ENCODE results near the gene EVI5L.

Gene EVI5L

DNA sequence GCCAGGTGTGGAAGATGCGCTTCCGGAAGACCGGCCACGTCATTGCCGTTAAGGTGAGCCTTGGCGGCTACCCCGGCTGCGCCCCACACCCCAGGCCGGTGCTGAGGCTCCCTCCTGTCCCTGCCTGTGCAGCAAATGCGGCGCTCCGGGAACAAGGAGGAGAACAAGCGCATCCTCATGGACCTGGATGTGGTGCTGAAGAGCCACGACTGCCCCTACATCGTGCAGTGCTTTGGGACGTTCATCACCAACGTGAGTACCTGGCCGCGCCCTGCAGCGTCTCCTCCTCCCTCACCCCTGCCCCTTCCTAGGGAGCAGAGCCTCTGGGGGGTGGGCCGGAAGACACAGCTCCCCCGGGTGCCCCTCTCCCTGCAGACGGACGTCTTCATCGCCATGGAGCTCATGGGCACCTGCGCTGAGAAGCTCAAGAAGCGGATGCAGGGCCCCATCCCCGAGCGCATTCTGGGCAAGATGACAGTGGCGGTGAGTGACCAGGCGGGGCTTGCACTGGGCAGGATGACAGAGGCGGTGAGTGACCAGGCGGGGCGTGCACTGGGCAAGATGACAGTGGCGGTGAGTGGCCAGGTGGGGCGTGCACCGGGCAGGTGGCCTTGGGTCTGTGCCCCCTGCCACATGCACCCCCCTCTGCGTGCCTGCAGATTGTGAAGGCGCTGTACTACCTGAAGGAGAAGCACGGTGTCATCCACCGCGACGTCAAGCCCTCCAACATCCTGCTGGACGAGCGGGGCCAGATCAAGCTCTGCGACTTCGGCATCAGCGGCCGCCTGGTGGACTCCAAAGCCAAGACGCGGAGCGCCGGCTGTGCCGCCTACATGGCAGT is 80.5 kb downstream of the EVI5L start:
- TF ChIP-seq, protein P1, sequence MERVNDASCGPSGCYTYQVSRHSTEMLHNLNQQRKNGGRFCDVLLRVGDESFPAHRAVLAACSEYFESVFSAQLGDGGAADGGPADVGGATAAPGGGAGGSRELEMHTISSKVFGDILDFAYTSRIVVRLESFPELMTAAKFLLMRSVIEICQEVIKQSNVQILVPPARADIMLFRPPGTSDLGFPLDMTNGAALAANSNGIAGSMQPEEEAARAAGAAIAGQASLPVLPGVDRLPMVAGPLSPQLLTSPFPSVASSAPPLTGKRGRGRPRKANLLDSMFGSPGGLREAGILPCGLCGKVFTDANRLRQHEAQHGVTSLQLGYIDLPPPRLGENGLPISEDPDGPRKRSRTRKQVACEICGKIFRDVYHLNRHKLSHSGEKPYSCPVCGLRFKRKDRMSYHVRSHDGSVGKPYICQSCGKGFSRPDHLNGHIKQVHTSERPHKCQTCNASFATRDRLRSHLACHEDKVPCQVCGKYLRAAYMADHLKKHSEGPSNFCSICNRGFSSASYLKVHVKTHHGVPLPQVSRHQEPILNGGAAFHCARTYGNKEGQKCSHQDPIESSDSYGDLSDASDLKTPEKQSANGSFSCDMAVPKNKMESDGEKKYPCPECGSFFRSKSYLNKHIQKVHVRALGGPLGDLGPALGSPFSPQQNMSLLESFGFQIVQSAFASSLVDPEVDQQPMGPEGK (CRISPR knock-in tag; IDR thresholded peaks at IDR 0.05; ENCODE audit: borderline replicate concordance) = no peak
- TF ChIP-seq CREB5 (CRISPR knock-in tag; IDR thresholded peaks at IDR 0.05; ENCODE audit: low read depth) (no peak), ZNF565 (CRISPR knock-in tag; conservative IDR thresholded peaks at IDR 0.05; ENCODE audit: low read depth) (no peak), TCF4 (CRISPR knock-in tag; IDR thresholded peaks at IDR 0.05; ENCODE audit: borderline replicate concordance) (no peak), RARB (CRISPR knock-in tag; IDR thresholded peaks at IDR 0.05) (no peak), OSR1 (CRISPR knock-in tag; IDR thresholded peaks at IDR 0.05) (no peak), ISL1 (CRISPR knock-in tag; IDR thresholded peaks at IDR 0.05) (no peak), ZNF70 (CRISPR knock-in tag; IDR thresholded peaks at IDR 0.05) (no peak), CSRNP3 (CRISPR knock-in tag; IDR thresholded peaks at IDR 0.05) (no peak), TOX (CRISPR knock-in tag; IDR thresholded peaks at IDR 0.05; ENCODE audit: borderline replicate concordance) (no peak), ARNTL (CRISPR knock-in tag; IDR thresholded peaks at IDR 0.05; ENCODE audit: borderline replicate concordance, low read depth) (no peak), BACH2 (CRISPR knock-in tag; IDR thresholded peaks at IDR 0.05; ENCODE audit: borderline replicate concordance) (no peak), PPARA (CRISPR knock-in tag; IDR thresholded peaks at IDR 0.05; ENCODE audit: borderline replicate concordance) (no peak)
- TF ChIP-seq, protein P2, sequence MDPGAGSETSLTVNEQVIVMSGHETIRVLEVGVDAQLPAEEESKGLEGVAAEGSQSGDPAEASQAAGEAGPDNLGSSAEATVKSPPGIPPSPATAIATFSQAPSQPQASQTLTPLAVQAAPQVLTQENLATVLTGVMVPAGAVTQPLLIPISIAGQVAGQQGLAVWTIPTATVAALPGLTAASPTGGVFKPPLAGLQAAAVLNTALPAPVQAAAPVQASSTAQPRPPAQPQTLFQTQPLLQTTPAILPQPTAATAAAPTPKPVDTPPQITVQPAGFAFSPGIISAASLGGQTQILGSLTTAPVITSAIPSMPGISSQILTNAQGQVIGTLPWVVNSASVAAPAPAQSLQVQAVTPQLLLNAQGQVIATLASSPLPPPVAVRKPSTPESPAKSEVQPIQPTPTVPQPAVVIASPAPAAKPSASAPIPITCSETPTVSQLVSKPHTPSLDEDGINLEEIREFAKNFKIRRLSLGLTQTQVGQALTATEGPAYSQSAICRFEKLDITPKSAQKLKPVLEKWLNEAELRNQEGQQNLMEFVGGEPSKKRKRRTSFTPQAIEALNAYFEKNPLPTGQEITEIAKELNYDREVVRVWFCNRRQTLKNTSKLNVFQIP (CRISPR knock-in tag; IDR thresholded peaks at IDR 0.05; ENCODE audit: borderline replicate concordance, low read depth) = no peak
- TF ChIP-seq, protein P3, sequence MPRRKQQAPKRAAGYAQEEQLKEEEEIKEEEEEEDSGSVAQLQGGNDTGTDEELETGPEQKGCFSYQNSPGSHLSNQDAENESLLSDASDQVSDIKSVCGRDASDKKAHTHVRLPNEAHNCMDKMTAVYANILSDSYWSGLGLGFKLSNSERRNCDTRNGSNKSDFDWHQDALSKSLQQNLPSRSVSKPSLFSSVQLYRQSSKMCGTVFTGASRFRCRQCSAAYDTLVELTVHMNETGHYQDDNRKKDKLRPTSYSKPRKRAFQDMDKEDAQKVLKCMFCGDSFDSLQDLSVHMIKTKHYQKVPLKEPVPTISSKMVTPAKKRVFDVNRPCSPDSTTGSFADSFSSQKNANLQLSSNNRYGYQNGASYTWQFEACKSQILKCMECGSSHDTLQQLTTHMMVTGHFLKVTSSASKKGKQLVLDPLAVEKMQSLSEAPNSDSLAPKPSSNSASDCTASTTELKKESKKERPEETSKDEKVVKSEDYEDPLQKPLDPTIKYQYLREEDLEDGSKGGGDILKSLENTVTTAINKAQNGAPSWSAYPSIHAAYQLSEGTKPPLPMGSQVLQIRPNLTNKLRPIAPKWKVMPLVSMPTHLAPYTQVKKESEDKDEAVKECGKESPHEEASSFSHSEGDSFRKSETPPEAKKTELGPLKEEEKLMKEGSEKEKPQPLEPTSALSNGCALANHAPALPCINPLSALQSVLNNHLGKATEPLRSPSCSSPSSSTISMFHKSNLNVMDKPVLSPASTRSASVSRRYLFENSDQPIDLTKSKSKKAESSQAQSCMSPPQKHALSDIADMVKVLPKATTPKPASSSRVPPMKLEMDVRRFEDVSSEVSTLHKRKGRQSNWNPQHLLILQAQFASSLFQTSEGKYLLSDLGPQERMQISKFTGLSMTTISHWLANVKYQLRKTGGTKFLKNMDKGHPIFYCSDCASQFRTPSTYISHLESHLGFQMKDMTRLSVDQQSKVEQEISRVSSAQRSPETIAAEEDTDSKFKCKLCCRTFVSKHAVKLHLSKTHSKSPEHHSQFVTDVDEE (CRISPR knock-in tag; IDR thresholded peaks at IDR 0.05) = no peak
- no peak for ATAC-seq

DNA sequence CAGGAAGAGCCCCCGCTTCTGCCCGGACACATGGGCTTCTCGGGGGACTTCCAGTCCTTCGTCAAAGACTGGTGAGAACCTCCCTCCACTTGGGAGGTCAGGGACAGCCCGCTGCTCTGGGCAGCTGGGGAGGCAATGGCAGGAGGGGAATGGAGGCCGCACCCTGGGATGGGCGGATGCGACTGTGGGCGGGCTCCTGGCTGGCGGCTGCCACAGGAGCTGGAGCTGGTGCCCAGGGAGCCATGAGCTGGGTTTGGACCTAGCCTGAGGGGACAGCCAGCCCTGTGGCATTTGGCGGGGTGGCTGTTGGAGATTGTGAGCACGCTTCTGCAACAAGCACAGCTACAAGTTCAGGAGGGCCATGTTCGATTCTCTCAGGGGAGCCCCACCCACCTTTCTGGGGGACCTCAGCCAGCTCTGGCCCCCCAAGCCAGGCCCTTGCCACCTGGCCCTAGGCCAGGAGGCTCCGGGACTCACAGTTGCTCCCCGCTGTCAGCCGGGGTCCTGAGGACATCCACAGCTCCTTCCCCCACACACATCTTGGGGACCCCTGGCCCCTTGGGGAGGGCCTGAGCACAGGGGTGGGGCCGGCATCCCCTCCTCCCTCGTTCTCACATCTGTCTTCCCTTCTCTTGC is 81.6 kb downstream of the EVI5L start:
- no peak for TF ChIP-seq BACH2 (CRISPR knock-in tag; IDR thresholded peaks at IDR 0.05; ENCODE audit: borderline replicate concordance)
- no peak for TF ChIP-seq ESRRG (CRISPR knock-in tag; IDR thresholded peaks at IDR 0.05)
- TF ChIP-seq ZNF70 (CRISPR knock-in tag; IDR thresholded peaks at IDR 0.05) = no peak
- TF ChIP-seq ARNTL (CRISPR knock-in tag; IDR thresholded peaks at IDR 0.05; ENCODE audit: borderline replicate concordance, low read depth) = no peak
- ATAC-seq = no peak

GRCh38 chr19:7912144-7912696 is 82.2 kb downstream of the EVI5L start:
- no peak for ATAC-seq
- TF ChIP-seq TCF4 (CRISPR knock-in tag; IDR thresholded peaks at IDR 0.05; ENCODE audit: borderline replicate concordance) (no peak), RARB (CRISPR knock-in tag; IDR thresholded peaks at IDR 0.05) (no peak), ESRRG (CRISPR knock-in tag; IDR thresholded peaks at IDR 0.05) (no peak), OSR1 (CRISPR knock-in tag; IDR thresholded peaks at IDR 0.05) (no peak), ZFP30 (CRISPR knock-in tag; IDR thresholded peaks at IDR 0.05) (no peak), ARNTL (CRISPR knock-in tag; IDR thresholded peaks at IDR 0.05; ENCODE audit: borderline replicate concordance, low read depth) (no peak), ZC3H10 (CRISPR knock-in tag; IDR thresholded peaks at IDR 0.05) (no peak), BACH2 (CRISPR knock-in tag; IDR thresholded peaks at IDR 0.05; ENCODE audit: borderline replicate concordance) (no peak), ZNF70 (CRISPR knock-in tag; IDR thresholded peaks at IDR 0.05) (no peak), CREB5 (CRISPR knock-in tag; IDR thresholded peaks at IDR 0.05; ENCODE audit: low read depth) (no peak), CSRNP3 (CRISPR knock-in tag; IDR thresholded peaks at IDR 0.05) (no peak), SNAI2 (CRISPR knock-in tag; IDR thresholded peaks at IDR 0.05) (no peak)
- TF ChIP-seq, protein P2 (CRISPR knock-in tag; IDR thresholded peaks at IDR 0.05; ENCODE audit: borderline replicate concordance, low read depth) = no peak
